Stimulated activated CD8-positive, alpha-beta memory T cell treated with anti-CD3 and anti-CD28 coated beads, Interleukin-12 subunit alpha, Interleukin-12 subunit beta, amount 100 ng/mL, for 4 hours (primary cell): Measurements from ENCODE around the gene PI4KA.
A peak's percentile ranks its signal among the peaks of the same experiment; 100 is the strongest.
"Not testable (repeated sequence)": the region's sequence is repeated elsewhere in the genome, so short reads cannot be mapped to it uniquely, and the experiment has no call there.

Experiments
- DNase-seq: peaks from one replicate; pipeline ENCODE4 v3.0.0-alpha.2; 2020; ENCODE audit warnings: low read depth

PI4KA gene

GRCh38 chr22:20858615-20859416, at the start of gene PI4KA, which contains the start of gene SNAP29:
Gene PI4KA, minus strand, starts transcription at chr22:20858811. Its CDS starts 86 bp downstream, at chr22:20858725.
Gene SNAP29, plus strand, starts transcription at chr22:20859007. Its CDS starts 104 bp downstream, at chr22:20859111.
- peak; percentile 95 for DNase-seq

GRCh38 chr22:20906387-20906767, 47.8 kb upstream of the PI4KA start:
- DNase-seq = no peak

GRCh38 chr22:20905415-20906386, 47.1 kb upstream of the PI4KA start:
- DNase-seq = no peak

GRCh38 chr22:20904980-20905355, 46.4 kb upstream of the PI4KA start:
- DNase-seq = no peak

GRCh38 chr22:20904008-20904979, 45.7 kb upstream of the PI4KA start:
- DNase-seq = no peak

GRCh38 chr22:20903093-20903492, 44.5 kb upstream of the PI4KA start:
- DNase-seq = no peak

- DNase-seq = not testable (repeated sequence)
Observed at GRCh38 chr22:20901093-20902033, 42.8 kb upstream of the PI4KA start.

- no peak for DNase-seq
Observed at GRCh38 chr22:20899827-20900423, 41.3 kb upstream of the PI4KA start.

GRCh38 chr22:20897737-20898136, 39.1 kb upstream of the PI4KA start:
- DNase-seq = not testable (repeated sequence)

GRCh38 chr22:20890975-20891374, 32.4 kb upstream of the PI4KA start:
- no peak for DNase-seq

GRCh38 chr22:20889904-20890540, 31.4 kb upstream of the PI4KA start:
- no peak for DNase-seq

- no peak for DNase-seq
Observed at GRCh38 chr22:20889025-20889704, 30.6 kb upstream of the PI4KA start.

- DNase-seq = no peak
Observed at GRCh38 chr22:20887375-20887774, 28.8 kb upstream of the PI4KA start.

- DNase-seq = peak; percentile 4
Observed at GRCh38 chr22:20885557-20886323, 27.1 kb upstream of the PI4KA start.

- no peak for DNase-seq
Observed at GRCh38 chr22:20885017-20885556, 26.5 kb upstream of the PI4KA start.

- DNase-seq = no peak
Observed at GRCh38 chr22:20884454-20884853, 25.8 kb upstream of the PI4KA start.

- DNase-seq = no peak
Observed at GRCh38 chr22:20882855-20883254, 24.2 kb upstream of the PI4KA start.
